ENCODE data around the gene RBBP7.

The RBBP7 gene

DNA sequence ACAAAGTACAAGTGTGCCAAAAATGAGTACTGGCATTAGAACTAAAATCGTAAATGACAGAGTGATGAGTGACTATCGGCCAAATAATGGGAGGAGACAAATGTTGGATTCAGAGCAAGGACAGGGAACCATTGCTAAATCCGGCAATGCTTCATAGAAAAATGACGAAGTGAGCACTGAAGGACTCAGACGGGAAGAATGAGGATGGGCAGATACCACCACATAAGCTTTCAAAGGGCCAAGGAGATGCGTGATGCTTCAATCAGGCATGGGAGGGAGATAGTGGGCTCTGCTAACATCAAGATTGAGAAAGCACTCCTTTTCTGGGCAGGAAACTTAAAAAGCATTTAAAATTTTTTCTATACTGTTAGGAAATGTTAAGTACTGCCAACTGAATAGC lies 21.6 kb downstream of the RBBP7 start:
- no peaks in the 10 kb centered on the region for H3K4me1 ChIP-seq (ENCODE audit: low read length)
- H3K36me3 ChIP-seq (replicated peaks; ENCODE audit: low read depth, low read length) = peaks cover 55% of the 10 kb centered on the region

DNA sequence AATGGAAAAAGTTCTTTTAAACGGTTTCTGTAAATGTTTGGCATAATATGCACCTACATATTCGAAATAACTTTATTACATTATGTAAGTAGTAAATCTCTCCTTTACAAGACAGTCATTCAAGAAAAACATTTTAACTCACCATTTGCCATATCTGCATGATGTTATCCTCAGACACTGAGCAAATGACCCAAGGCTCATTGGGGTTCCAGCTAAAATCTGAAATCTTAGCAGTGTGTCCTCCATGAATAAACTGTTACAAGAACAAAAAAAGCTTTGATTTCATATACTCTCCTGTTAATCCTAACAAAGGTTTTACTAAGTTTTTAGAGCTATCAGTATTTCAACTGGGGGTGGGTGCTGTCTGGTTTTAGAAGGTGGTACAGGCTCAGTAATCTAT lies 24.5 kb downstream of the RBBP7 start:
- Histone ChIP-seq H3K27me3 (ENCODE audit: low read depth, low read length) (no peaks in the 10 kb centered on the region), H3K4me1 (ENCODE audit: low read length) (no peaks in the 10 kb centered on the region), H4K20me1 (ENCODE audit: insufficient read depth, low read length) (no peaks in the 10 kb centered on the region), H3K79me2 (ENCODE audit: low read length) (peaks cover 6% of the 10 kb centered on the region; the same call in 1 of the 2 replicates), H3K9me3 (ENCODE audit: insufficient read depth, low read length) (no peaks in the 10 kb centered on the region), H3K36me3 (replicated peaks; ENCODE audit: low read depth, low read length) (peaks cover 53% of the 10 kb centered on the region), H3K4me2 (ENCODE audit: low read length) (no peak overlapping the region), H2AFZ (ENCODE audit: low read depth, low read length) (no peak overlapping the region), H3K9ac (ENCODE audit: low read length) (no peak overlapping the region), H3K4me3 (ENCODE audit: low read length) (no peak overlapping the region), H3K27ac (ENCODE audit: low read length) (no peak overlapping the region)
- TF ChIP-seq CTCF (IDR thresholded peaks at IDR 0.05; ENCODE audit: low read depth, low read length) (no peak), EZH2phosphoT487 (IDR thresholded peaks at IDR 0.05; ENCODE audit: low read depth) (no peak)

More for the DNA sequence above, 21.6 kb downstream of the RBBP7 start:
- Histone ChIP-seq H3K4me3 (ENCODE audit: low read length) (no peak overlapping the region), H3K9me3 (ENCODE audit: insufficient read depth, low read length) (no peaks in the 10 kb centered on the region), H3K27ac (ENCODE audit: low read length) (no peak overlapping the region), H2AFZ (ENCODE audit: low read depth, low read length) (no peak overlapping the region), H3K27me3 (ENCODE audit: low read depth, low read length) (no peaks in the 10 kb centered on the region), H3K9ac (ENCODE audit: low read length) (no peak overlapping the region), H3K4me2 (ENCODE audit: low read length) (no peak overlapping the region), H4K20me1 (ENCODE audit: insufficient read depth, low read length) (no peaks in the 10 kb centered on the region), H3K79me2 (ENCODE audit: low read length) (peaks cover 23% of the 10 kb centered on the region)
- TF ChIP-seq CTCF (IDR thresholded peaks at IDR 0.05; ENCODE audit: low read depth, low read length) = no peak
- TF ChIP-seq EZH2phosphoT487 (IDR thresholded peaks at IDR 0.05; ENCODE audit: low read depth) = no peak

GRCh38 chrX:16843208-16843909 lies 26.8 kb downstream of the RBBP7 start:
- no peak overlapping the region for H3K9ac ChIP-seq (ENCODE audit: low read length)
- H3K79me2 ChIP-seq (ENCODE audit: low read length) = peaks cover 3% of the 10 kb centered on the region; the same call in 1 of the 2 replicates
- H3K4me3 ChIP-seq (ENCODE audit: low read length) = no peak overlapping the region
- no peak overlapping the region for H3K4me2 ChIP-seq (ENCODE audit: low read length)
- no peak overlapping the region for H2AFZ ChIP-seq (ENCODE audit: low read depth, low read length)
- H3K4me1 ChIP-seq (ENCODE audit: low read length) = no peaks in the 10 kb centered on the region
- H3K27me3 ChIP-seq (ENCODE audit: low read depth, low read length) = no peaks in the 10 kb centered on the region
- peaks cover 52% of the 10 kb centered on the region for H3K36me3 ChIP-seq (replicated peaks; ENCODE audit: low read depth, low read length)
- H4K20me1 ChIP-seq (ENCODE audit: insufficient read depth, low read length) = no peaks in the 10 kb centered on the region
- TF ChIP-seq CTCF (IDR thresholded peaks at IDR 0.05; ENCODE audit: low read depth, low read length) (no peak), EZH2phosphoT487 (IDR thresholded peaks at IDR 0.05; ENCODE audit: low read depth) (no peak)
- no peak overlapping the region for H3K27ac ChIP-seq (ENCODE audit: low read length)
- no peaks in the 10 kb centered on the region for H3K9me3 ChIP-seq (ENCODE audit: insufficient read depth, low read length)

DNA sequence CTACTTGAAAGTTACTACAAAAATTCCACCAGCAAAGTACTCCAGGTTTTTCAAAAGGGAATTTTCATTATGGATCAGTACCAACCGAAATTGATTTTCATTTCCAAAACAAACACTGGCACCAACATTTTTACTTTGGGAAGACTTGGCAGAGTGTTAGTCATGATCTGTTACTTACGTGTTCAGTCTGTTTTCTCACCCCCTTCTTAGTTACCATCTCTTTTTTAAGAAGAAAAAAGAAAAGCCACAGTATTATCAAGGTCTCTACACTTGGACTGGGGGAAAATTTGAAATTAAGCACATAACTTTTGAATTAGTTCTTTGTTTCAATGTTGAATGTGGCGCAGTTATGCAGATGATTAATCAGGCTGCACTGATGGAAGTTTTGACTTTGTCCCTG lies 27.5 kb downstream of the RBBP7 start:
- no peak overlapping the region for H3K4me3 ChIP-seq (ENCODE audit: low read length)
- no peak overlapping the region for H3K4me2 ChIP-seq (ENCODE audit: low read length)
- no peaks in the 10 kb centered on the region for H3K4me1 ChIP-seq (ENCODE audit: low read length)
- TF ChIP-seq CTCF (IDR thresholded peaks at IDR 0.05; ENCODE audit: low read depth, low read length) = no peak
- no peak for TF ChIP-seq EZH2phosphoT487 (IDR thresholded peaks at IDR 0.05; ENCODE audit: low read depth)
- no peak overlapping the region for H3K27ac ChIP-seq (ENCODE audit: low read length)
- H3K27me3 ChIP-seq (ENCODE audit: low read depth, low read length) = no peaks in the 10 kb centered on the region
- H3K9ac ChIP-seq (ENCODE audit: low read length) = no peak overlapping the region
- no peaks in the 10 kb centered on the region for H4K20me1 ChIP-seq (ENCODE audit: insufficient read depth, low read length)
- no peak overlapping the region for H2AFZ ChIP-seq (ENCODE audit: low read depth, low read length)
- H3K79me2 ChIP-seq (ENCODE audit: low read length) = peaks cover under 1% of the 10 kb centered on the region; the same call in 1 of the 2 replicates
- H3K9me3 ChIP-seq (ENCODE audit: insufficient read depth, low read length) = no peaks in the 10 kb centered on the region
- peaks cover 51% of the 10 kb centered on the region for H3K36me3 ChIP-seq (replicated peaks; ENCODE audit: low read depth, low read length)
